Activated T-helper 17 cell treated with anti-CD3 and anti-CD28 coated beads, Interleukin-2, amount 50 U/mL, for 72 hours (primary cell): Measurements from ENCODE around the gene PAK2. TPM values are rescaled to one million over a fixed set of nuclear protein-coding genes. Genes with fewer than 3 reads are reported as not detected.
"Not testable (repeated sequence)": the region's sequence is repeated elsewhere in the genome, so short reads cannot be mapped to it uniquely, and the experiment has no call there.

ENCODE experiments used
- ATAC-seq: fragments of 150-1000 bp; cut with Tn5 transposase; replicated peaks from 2 replicates; pipeline ENCODE4 v1.10.0; 2021; ENCODE audit warnings: mild to moderate bottlenecking, moderate library complexity
- H3K27ac Mint-ChIP-seq: one replicate; pipeline ENCODE4 v1.8.0; 2022; ENCODE audit warnings: mixed read lengths
- H3K27me3 Mint-ChIP-seq: one replicate; pipeline ENCODE4 v1.8.0; 2022; ENCODE audit warnings: mixed read lengths
- H3K36me3 Mint-ChIP-seq: one replicate; pipeline ENCODE4 v1.8.0; 2022; ENCODE audit warnings: low read depth, mild to moderate bottlenecking, mixed read lengths
- H3K4me1 Mint-ChIP-seq: one replicate; pipeline ENCODE4 v1.8.0; 2022; ENCODE audit warnings: mixed read lengths
- H3K4me3 Mint-ChIP-seq: one replicate; pipeline ENCODE4 v1.8.0; 2022; ENCODE audit warnings: mild to moderate bottlenecking, mixed read lengths
- H3K9me3 Mint-ChIP-seq: one replicate; pipeline ENCODE4 v1.8.0; 2022; ENCODE audit warnings: mixed read lengths
- total RNA-seq, 2 donors: library from RNA; stranded (reverse); gene quantifications; one replicate each; pipeline ENCODE4 v1.2.3, GENCODE V29; 2022

Gene PAK2
- total RNA-seq, 2 donors from 2014 or later, result 94.8 to 108 TPM

GRCh38 chr3:196872316-196872715, 132.7 kb downstream of the PAK2 start:
- peaks cover 38% of the 10 kb centered on the region for H3K36me3 Mint-ChIP-seq
- H3K9me3 Mint-ChIP-seq, result no peaks in the 10 kb centered on the region
- H3K27ac Mint-ChIP-seq, result no peak overlapping the region
- no peak overlapping the region for H3K4me3 Mint-ChIP-seq
- peaks cover 9% of the 10 kb centered on the region for H3K4me1 Mint-ChIP-seq
- ATAC-seq, result no peak
- no peaks in the 10 kb centered on the region for H3K27me3 Mint-ChIP-seq

- not testable (repeated sequence) for H3K9me3 Mint-ChIP-seq
Measured at GRCh38 chr3:196874511-196875094, 134.9 kb downstream of the PAK2 start.

GRCh38 chr3:196875258-196875657, 135.6 kb downstream of the PAK2 start:
- peaks cover 26% of the 10 kb centered on the region for H3K4me1 Mint-ChIP-seq
- ATAC-seq, result no peak
- H3K36me3 Mint-ChIP-seq, result peaks cover 42% of the 10 kb centered on the region
- no peak overlapping the region for H3K4me3 Mint-ChIP-seq
- no peaks in the 10 kb centered on the region for H3K27me3 Mint-ChIP-seq
- no peaks in the 10 kb centered on the region for H3K9me3 Mint-ChIP-seq
- no peak overlapping the region for H3K27ac Mint-ChIP-seq

More at GRCh38 chr3:196874511-196875094, 134.9 kb downstream of the PAK2 start:
- Mint-ChIP-seq H3K4me1 (peaks cover 26% of the 10 kb centered on the region), H3K36me3 (peaks cover 42% of the 10 kb centered on the region)
- ATAC-seq, H3K27ac Mint-ChIP-seq, H3K27me3 Mint-ChIP-seq, H3K4me3 Mint-ChIP-seq: not testable (repeated sequence)

Other genes starting within 250 kb of the PAK2 start
- gene RNF168, start 236.1 kb upstream of the PAK2 start, total RNA-seq, result 10 to 100 TPM; 16.6 to 24.7 TPM
- gene SMCO1, start 224.5 kb upstream of the PAK2 start, total RNA-seq, result not detected
- 10 to 100 TPM; 11.3 to 18.5 TPM for gene WDR53, start 171.3 kb upstream of the PAK2 start, total RNA-seq
- gene FBXO45, start 171.2 kb upstream of the PAK2 start, total RNA-seq, result 10 to 100 TPM; 13.0 to 22.0 TPM
- gene NRROS, start 100.2 kb upstream of the PAK2 start, total RNA-seq, result 10 to 100 TPM; 26.5 to 42.3 TPM
- 1 to 10 TPM; 3.7 to 4.5 TPM for gene CEP19, start 27.6 kb upstream of the PAK2 start, total RNA-seq
- gene PIGX, start 27.5 kb upstream of the PAK2 start, total RNA-seq, result 10 to 100 TPM; 38.6 to 52.8 TPM
- 10 to 100 TPM; 29.5 to 37.2 TPM for gene SENP5, start 128.1 kb downstream of the PAK2 start, total RNA-seq
- 10 to 100 TPM; 68.1 to 89.0 TPM for gene NCBP2, start 202.7 kb downstream of the PAK2 start, total RNA-seq
- under 1 TPM; 0.78 to 0.82 TPM for gene PIGZ, start 229.0 kb downstream of the PAK2 start, total RNA-seq